GM12878 (cell line): ENCODE data around the gene TSC2. TPM values are rescaled to one million over a fixed set of nuclear protein-coding genes. Genes with fewer than 3 reads are reported as not detected.
"Not testable (repeated sequence)": the region's sequence is repeated elsewhere in the genome, so short reads cannot be mapped to it uniquely, and the experiment has no call there.

Source experiments
- ATAC-seq: fragments of 200-7000 bp; cut with Tn5 transposase; 3 replicates; pipeline ENCODE4 v1.9.1; 2020; ENCODE audit warnings: mild to moderate bottlenecking, moderate library complexity
- BruUV-seq: library from RNA; stranded (reverse); fragments of 400-500 nt; replicated peaks from 2 replicates; lab custom pipeline; 2021; lab: Mats Ljungman, UMichigan
- CTCF ChIA-PET: fragments of 300-600 bp; sonication (Branson Sonifier 250); formaldehyde crosslinking; extraction: SDS; loops from one replicate; lab custom pipeline; 2021; ENCODE audit warnings: inconsistent platforms; lab: Yijun Ruan, JAX
- POLR2A ChIA-PET: fragments of 350-600 bp; formaldehyde crosslinking; extraction: SDS; loops from one replicate; lab custom pipeline; 2021; ENCODE audit warnings: inconsistent platforms; lab: Charles Lee
- RAD21 ChIA-PET: fragments of 300-600 bp; sonication (Branson Sonifier 250); formaldehyde crosslinking; loops from one replicate; lab custom pipeline; 2023; ENCODE audit warnings: antibody characterized with exemption; ENCODE audit not compliant: unreplicated experiment; lab: Charles Lee
- SMC1A ChIA-PET: fragments of 300-600 bp; sonication (Branson Sonifier 250); formaldehyde crosslinking; loops from one replicate; lab custom pipeline; 2023; ENCODE audit not compliant: unreplicated experiment, uncharacterized antibody; lab: Charles Lee
- DNase-seq: peaks from one replicate; pipeline ENCODE4 v3.0.0-alpha.2; 2011; ENCODE audit warnings: low read depth, low spot score
- FAIRE-seq: peaks from 3 replicates; lab custom pipeline; 2011; peaks lifted over from hg19 to GRCh38; lab: Jason Lieb, UNC
- H2AFZ ChIP-seq: 2 replicates; pipeline ENCODE4 v1.6.0; 2011; ENCODE audit warnings: low read depth, low read length, control low read depth; ENCODE audit not compliant: control insufficient read depth
- H3K27ac ChIP-seq: 2 replicates; pipeline ENCODE4 v1.5.1; 2011; ENCODE audit warnings: control low read depth; ENCODE audit not compliant: control insufficient read depth, insufficient read depth
- H3K27me3 ChIP-seq, 2 experiments: replicated peaks in 1 of 2; 2 replicates each; pipeline versions ENCODE4 v1.6.0 to v1.6.1; 2011; ENCODE audit warnings: low read length in 1 of 2; ENCODE audit not compliant: control insufficient read depth in 2 of 2, insufficient read depth in 2 of 2
- H3K36me3 ChIP-seq, 2 experiments: 2 replicates each; pipeline ENCODE4 v1.5.1; 2011; ENCODE audit warnings: low read length in 1 of 2; ENCODE audit not compliant: control insufficient read depth in 2 of 2, insufficient read depth in 2 of 2
- H3K4me1 ChIP-seq: 2 replicates; pipeline ENCODE4 v1.6.1; 2011; ENCODE audit warnings: mild to moderate bottlenecking, low read length, moderate library complexity, mixed read lengths; ENCODE audit not compliant: control insufficient read depth, insufficient read depth
- H3K4me2 ChIP-seq: 2 replicates; pipeline ENCODE4 v1.6.0; 2011; ENCODE audit warnings: control low read depth; ENCODE audit not compliant: control insufficient read depth, insufficient read depth
- H3K4me3 ChIP-seq: fragments of 200-600 bp; sonication (generic); 2 replicates; pipeline ENCODE4 v1.5.1; 2016
- H3K79me2 ChIP-seq: 2 replicates; pipeline ENCODE4 v1.6.0; 2011; ENCODE audit warnings: low read length; ENCODE audit not compliant: control insufficient read depth, insufficient read depth
- H3K9ac ChIP-seq: 2 replicates; pipeline ENCODE4 v1.8.0; 2011; ENCODE audit warnings: low read length, control low read depth, mixed read lengths; ENCODE audit not compliant: control insufficient read depth, insufficient read depth
- H3K9me3 ChIP-seq: replicated peaks from 3 replicates; pipeline ENCODE4 v1.5.1; 2011; ENCODE audit warnings: mild to moderate bottlenecking, low read length; ENCODE audit not compliant: control insufficient read depth, insufficient read depth
- H4K20me1 ChIP-seq: 2 replicates; pipeline ENCODE4 v1.6.0; 2011; ENCODE audit not compliant: control insufficient read depth, insufficient read depth
- WGBS: methylation state at CpG from one replicate; pipeline ENCODE4 v1.1.6; 2016; ENCODE audit warnings: low lambda C conversion rate; ENCODE audit not compliant: insufficient replicate concordance, insufficient coverage; ENCODE audit errors: missing lambda C conversion rate; 5-methylcytosine and 5-hydroxymethylcytosine counted together
- in situ Hi-C: fragments of 300-500 bp; cut with MboI; formaldehyde crosslinking; loops from 9 replicates; pipeline ENCODE4 v1.14.3; 2018; ENCODE audit warnings: mixed read lengths
- intact Hi-C: fragments of 100-400 bp; cut with micrococcal nuclease; formaldehyde crosslinking; loops from one replicate; pipeline ENCODE4 v1.14.2; 2022; ENCODE audit not compliant: unreplicated experiment
- polyA plus RNA-seq, 11 experiments: library from polyadenylated mRNA; depleted of rRNA in 4 of 11; unstranded in 6 of 11; stranded (reverse) in 5 of 11; fragments of >200 nt; fragmentation: Nextera tagmentation in 4 of 11; fragmentation: Illumina TruSeq in 1 of 11; extraction: Ambion mirVana in 4 of 11; extraction: Trizol in 1 of 11; gene quantifications; 1 replicate in 1 of 11; 2 replicates in 10 of 11; pipeline versions ENCODE4 v1.2.1 to v1.2.3, GENCODE V29; 2011 to 2016; ENCODE audit warnings: inconsistent platforms in 2 of 11, missing spikeins in 2 of 11, low read depth in 1 of 11
- total RNA-seq, 4 experiments: library from RNA; depleted of rRNA in 3 of 4; stranded (reverse); fragments of >200 nt in 3 of 4; fragmentation: Illumina TruSeq in 1 of 4; extraction: Trizol in 1 of 4; gene quantifications; 2 replicates each; pipeline versions ENCODE4 v1.2.1 to v1.2.3, GENCODE V29; 2013 to 2021

TSC2 gene
- total and polyA plus RNA-seq, 10 of the 15 experiments (the other 5 are each of a cell fraction or from before 2014, with no cell fraction given): 1.6 to 77.0 (median 21.6) TPM

DNA sequence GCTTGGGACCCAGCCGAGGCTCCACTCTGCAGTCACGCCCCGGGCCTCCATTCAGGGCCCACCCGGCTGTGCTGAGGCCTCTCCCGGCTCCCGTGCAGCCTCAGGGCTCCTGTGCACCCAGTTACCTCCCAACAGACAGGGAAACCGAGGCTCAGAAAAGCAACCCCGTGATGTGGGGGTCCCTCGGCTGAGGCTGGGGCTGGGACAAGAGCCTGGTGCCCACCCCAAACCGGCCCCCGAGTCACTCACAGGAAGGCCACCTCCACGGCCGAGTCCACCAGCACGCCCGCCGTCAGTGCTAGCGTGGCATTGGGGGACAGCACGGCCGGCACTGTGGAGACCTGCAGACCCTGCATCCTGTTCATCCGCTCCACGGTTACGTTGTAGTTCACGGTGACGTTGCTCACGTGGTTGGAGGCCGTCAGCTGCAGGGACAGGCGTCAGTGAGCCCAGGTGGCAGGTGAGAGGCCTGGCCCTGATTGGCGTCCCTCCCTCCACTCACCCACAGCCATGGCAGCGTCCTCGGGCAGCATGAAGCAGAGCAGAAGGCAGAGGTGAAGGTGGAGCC lies 64.8 kb downstream of the TSC2 start:
- H2AFZ ChIP-seq, H3K9ac ChIP-seq, FAIRE-seq, H3K36me3 ChIP-seq, intact Hi-C loops, H3K27ac ChIP-seq, in situ Hi-C loops, SMC1A ChIA-PET, H3K79me2 ChIP-seq, BruUV-seq, RAD21 ChIA-PET, H3K27me3 ChIP-seq, H3K9me3 ChIP-seq, ATAC-seq, DNase-seq, H3K4me1 ChIP-seq, H4K20me1 ChIP-seq, POLR2A ChIA-PET, H3K4me3 ChIP-seq, H3K4me2 ChIP-seq, CTCF ChIA-PET: not testable (repeated sequence)
- 76% methylated on average over 30 of the region's 30 CpGs for WGBS

DNA sequence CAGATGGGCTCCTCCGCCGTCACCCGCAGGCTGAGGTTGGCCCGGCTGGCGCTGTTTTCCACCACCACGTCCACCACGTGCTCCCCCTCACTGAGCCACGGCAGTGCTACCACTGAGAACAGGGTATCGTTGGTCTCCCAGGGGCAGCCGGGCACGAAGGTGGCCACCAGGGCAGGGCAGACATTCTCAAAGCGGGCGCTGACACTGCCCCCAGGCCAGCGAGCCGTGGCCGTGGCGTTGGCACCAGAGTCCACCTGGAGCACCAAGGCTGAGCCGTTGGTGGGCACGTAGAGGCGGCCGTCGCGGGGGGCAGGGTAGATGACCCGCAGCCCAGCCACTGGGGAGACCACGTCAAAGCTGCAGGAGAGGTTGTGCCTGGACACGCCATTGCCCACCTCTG lies 66.4 kb downstream of the TSC2 start:
- CTCF ChIA-PET, H2AFZ ChIP-seq, intact Hi-C loops: not testable (repeated sequence)

DNA sequence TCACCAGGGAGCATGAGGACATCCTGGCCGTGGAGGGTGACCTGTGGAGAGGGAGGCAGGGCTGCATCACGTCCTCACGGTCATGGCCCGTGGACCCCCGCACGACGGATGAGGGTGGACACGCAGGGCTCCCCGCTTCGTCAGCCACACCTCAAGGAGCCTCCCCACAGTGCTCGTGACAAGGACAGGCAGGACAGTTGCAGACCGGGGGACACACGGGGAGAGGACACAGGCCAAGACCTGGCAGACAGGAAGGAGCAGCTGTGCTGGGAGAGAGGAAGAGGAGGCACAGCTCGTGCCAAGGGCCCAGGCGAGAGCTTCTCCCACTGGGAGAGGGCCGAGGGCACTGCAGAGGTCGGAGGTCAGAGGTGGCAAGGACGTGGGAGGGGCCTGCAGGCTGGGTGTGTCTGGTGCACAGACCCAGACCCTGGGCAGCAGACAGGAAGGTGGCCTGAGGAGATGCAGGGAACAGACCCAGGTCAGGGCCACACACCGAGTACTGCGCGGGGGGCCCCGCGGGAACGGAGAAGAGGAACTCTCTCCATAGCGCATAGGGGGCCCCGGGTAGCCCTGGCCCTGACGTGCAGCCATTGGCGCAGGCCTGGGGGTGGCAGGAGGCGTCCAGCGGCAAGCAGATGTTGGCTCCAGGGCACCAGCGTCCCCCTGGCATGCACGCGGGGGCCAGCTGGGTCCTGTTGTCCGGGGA lies 67.3 kb downstream of the TSC2 start:
- H4K20me1 ChIP-seq, POLR2A ChIA-PET, SMC1A ChIA-PET, CTCF ChIA-PET, H2AFZ ChIP-seq, RAD21 ChIA-PET, H3K9me3 ChIP-seq, in situ Hi-C loops, H3K27ac ChIP-seq, intact Hi-C loops, H3K4me3 ChIP-seq, H3K79me2 ChIP-seq, BruUV-seq, H3K36me3 ChIP-seq, ATAC-seq, DNase-seq, H3K4me1 ChIP-seq, FAIRE-seq, H3K27me3 ChIP-seq, H3K4me2 ChIP-seq, H3K9ac ChIP-seq: not testable (repeated sequence)
- WGBS: 91% methylated on average over 23 of the region's 34 CpGs

More for the DNA sequence above, 66.4 kb downstream of the TSC2 start:
- H3K4me1 ChIP-seq, H3K36me3 ChIP-seq, BruUV-seq, H3K79me2 ChIP-seq, H3K4me3 ChIP-seq, in situ Hi-C loops, RAD21 ChIA-PET, ATAC-seq, H3K9ac ChIP-seq, H3K27me3 ChIP-seq, SMC1A ChIA-PET, H3K4me2 ChIP-seq, FAIRE-seq, DNase-seq, H3K9me3 ChIP-seq, H3K27ac ChIP-seq, H4K20me1 ChIP-seq, POLR2A ChIA-PET: not testable (repeated sequence)
- 96% methylated on average over 24 of the region's 26 CpGs for WGBS
